ENCODE results near the gene SLC6A9.

DNA sequence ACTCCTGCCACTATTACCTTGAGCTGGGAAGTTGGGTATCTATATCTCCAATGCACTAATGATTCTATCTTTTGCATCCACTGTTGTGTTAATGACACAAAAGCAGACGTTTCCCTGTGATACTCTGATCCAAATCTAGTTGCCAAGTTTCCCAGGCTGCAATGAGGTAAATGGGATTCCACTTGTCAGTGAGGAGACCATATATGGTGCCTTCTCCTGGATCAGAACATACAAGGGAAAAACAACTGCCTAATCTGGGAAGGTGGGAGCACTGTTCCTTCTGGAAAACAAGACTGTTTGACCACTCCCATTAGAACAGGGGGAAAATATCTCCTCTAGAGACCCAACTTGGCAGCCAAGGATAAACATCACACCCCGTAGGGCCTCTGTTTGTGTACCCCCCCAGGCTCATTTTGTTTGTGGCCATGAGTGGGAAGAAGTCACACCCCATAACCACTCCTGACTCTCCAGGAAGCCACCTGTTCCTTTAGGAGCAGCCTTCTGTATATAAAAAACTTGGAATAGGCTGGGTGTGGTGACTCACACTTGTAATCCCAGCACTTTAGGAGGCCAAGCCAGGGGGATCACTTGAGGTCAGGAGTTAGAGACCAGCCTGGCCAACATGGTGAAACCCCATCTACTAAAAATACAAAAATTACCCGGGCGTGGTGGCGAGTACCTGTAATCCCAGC, 28.5 kb upstream of the SLC6A9 start:
- TF ChIP-seq YY1 (IDR thresholded peaks at IDR 0.05; ENCODE audit: low read depth) (no peak), TCF12 (IDR thresholded peaks at IDR 0.05; ENCODE audit: low read depth) (no peak), CEBPB (IDR thresholded peaks at IDR 0.05) (no peak), TEAD4 (IDR thresholded peaks at IDR 0.05) (no peak), NFIC (IDR thresholded peaks at IDR 0.05) (no peak), EP300 (IDR thresholded peaks at IDR 0.05; ENCODE audit: borderline replicate concordance) (no peak), MAX (IDR thresholded peaks at IDR 0.05) (no peak), EGR1 (IDR thresholded peaks at IDR 0.05) (no peak), FOXM1 (IDR thresholded peaks at IDR 0.05; ENCODE audit: borderline replicate concordance, low read depth) (no peak), TAF1 (IDR thresholded peaks at IDR 0.05; ENCODE audit: low read depth) (no peak), RAD21 (IDR thresholded peaks at IDR 0.05; ENCODE audit: low read depth) (no peak)
- TF ChIP-seq, protein P1, sequence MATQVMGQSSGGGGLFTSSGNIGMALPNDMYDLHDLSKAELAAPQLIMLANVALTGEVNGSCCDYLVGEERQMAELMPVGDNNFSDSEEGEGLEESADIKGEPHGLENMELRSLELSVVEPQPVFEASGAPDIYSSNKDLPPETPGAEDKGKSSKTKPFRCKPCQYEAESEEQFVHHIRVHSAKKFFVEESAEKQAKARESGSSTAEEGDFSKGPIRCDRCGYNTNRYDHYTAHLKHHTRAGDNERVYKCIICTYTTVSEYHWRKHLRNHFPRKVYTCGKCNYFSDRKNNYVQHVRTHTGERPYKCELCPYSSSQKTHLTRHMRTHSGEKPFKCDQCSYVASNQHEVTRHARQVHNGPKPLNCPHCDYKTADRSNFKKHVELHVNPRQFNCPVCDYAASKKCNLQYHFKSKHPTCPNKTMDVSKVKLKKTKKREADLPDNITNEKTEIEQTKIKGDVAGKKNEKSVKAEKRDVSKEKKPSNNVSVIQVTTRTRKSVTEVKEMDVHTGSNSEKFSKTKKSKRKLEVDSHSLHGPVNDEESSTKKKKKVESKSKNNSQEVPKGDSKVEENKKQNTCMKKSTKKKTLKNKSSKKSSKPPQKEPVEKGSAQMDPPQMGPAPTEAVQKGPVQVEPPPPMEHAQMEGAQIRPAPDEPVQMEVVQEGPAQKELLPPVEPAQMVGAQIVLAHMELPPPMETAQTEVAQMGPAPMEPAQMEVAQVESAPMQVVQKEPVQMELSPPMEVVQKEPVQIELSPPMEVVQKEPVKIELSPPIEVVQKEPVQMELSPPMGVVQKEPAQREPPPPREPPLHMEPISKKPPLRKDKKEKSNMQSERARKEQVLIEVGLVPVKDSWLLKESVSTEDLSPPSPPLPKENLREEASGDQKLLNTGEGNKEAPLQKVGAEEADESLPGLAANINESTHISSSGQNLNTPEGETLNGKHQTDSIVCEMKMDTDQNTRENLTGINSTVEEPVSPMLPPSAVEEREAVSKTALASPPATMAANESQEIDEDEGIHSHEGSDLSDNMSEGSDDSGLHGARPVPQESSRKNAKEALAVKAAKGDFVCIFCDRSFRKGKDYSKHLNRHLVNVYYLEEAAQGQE (IDR thresholded peaks at IDR 0.05; ENCODE audit: low read depth) = no peak
